PFSK-1 (cell line): Measurements from ENCODE around the gene FUT1.
A peak's percentile ranks its signal among the peaks of the same experiment; 100 is the strongest.

Experiments used
- FOXP2 ChIP-seq: optimal IDR thresholded peaks from 2 replicates; pipeline ENCODE3; 2011; ENCODE audit warnings: borderline replicate concordance, control low read depth, inconsistent platforms; ENCODE audit not compliant: insufficient read depth; ENCODE audit errors: extremely low read length, extremely low read depth
- POLR2AphosphoS5 ChIP-seq: IDR thresholded peaks from 2 replicates; pipeline ENCODE4 v1.6.1; 2012; ENCODE audit warnings: low read depth, mild to moderate bottlenecking, control low read depth, low read length, moderate library complexity
- REST ChIP-seq, 2 experiments: IDR thresholded peaks; 2 replicates each; pipeline versions ENCODE4 v1.6.1 to v1.8.0; 2011 to 2012; ENCODE audit warnings: low read depth in 2 of 2, low read length in 2 of 2, control low read depth in 1 of 2, inconsistent platforms in 1 of 2, mild to moderate bottlenecking in 1 of 2, moderate library complexity in 1 of 2; ENCODE audit not compliant: insufficient read depth in 1 of 2
- SIN3A ChIP-seq: IDR thresholded peaks from 2 replicates; pipeline ENCODE4 v1.6.1; 2012; ENCODE audit warnings: mild to moderate bottlenecking, low read length, moderate library complexity, borderline replicate concordance; ENCODE audit not compliant: insufficient read depth
- TAF1 ChIP-seq: IDR thresholded peaks from 2 replicates; pipeline ENCODE4 v1.6.1; 2012; ENCODE audit warnings: low read length, control low read depth, borderline replicate concordance; ENCODE audit not compliant: insufficient read depth

Gene FUT1

DNA sequence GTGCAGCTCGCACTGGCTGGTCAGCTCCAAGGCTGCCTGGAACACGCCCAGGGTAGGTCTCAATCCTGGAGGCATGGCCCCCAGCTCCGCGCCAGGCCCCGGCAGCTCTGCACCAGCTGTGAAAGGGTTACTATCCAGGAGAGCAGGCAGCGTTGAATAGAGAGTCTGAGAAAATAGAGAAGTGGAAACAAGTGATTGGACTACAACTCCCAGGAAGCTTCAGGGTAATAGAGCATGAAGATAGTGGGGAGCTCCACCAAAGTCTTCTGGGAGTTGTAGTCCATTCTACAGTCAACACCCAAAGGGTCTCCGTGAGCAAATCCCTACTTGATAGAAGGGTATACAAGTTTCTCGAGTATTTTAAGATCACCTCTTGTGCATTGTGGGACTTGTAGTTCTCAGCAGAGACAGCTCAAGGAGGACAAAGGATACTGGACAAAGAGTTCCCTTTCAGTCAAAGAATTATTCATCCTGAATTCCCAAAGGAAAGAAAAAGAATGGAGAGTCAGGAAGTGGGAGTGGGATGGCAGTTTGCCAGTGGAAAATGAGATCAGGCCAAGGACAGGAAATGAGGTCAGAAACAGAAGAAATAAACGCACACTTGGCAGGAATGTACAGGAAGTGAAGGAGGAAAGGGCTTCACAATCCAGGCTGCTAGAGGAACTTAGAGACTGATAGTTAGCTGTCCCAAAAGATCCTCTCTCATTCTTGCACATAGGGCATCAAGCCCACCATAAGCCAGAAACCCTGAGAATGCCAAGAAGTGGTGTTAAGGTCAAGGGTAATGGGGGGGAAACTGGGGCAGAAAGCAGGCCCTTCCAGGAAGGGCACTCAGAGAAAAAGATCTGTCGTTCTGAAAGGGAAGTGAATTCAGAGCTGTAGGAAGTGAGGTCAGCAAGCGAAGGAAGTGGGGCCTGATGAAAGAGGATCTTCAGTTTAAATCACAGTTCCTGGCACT lies 27.4 kb downstream of the FUT1 start:
- 0 out of 2 replicates have a peak, but pooled peaks have one; percentile 60 for TF ChIP-seq POLR2AphosphoS5
- 0 out of 4 replicates have a peak, but pooled peaks of 1 of the 2 experiments have one; percentile 42 for TF ChIP-seq REST (IDR thresholded peaks at IDR 0.05; ENCODE audit: insufficient read depth in 1 of 2, low read depth in 2 of 2, low read length in 2 of 2)
- no peak; the same call in 1 of the 2 replicates for TF ChIP-seq TAF1

DNA sequence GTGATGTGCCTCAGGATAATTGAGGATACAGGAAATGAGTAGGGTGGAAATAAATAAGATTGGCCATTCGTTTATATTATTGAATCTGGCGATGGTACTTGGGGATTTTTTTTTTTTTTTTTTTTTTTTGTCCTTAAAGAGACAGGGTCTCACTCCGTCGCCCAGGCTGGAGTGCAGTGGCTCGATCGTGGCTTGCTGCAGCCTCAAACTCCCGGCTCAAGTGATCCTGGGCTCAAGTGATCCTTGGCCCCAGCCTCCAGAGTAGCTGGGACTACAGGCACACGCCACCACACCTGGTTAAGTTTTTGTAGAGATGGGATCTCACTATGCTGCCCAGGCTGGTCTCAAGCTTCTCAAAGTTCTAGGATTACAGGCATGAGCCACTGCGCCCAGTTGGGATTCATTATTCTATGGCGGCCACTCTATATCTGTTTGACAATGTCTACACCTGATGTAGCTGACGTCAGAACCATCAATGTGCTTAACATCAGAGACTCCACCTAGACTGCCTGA lies 30.2 kb downstream of the FUT1 start:
- TF ChIP-seq FOXP2 (no peak), POLR2AphosphoS5 (no peak), TAF1 (no peak), REST (IDR thresholded peaks at IDR 0.05; ENCODE audit: insufficient read depth in 1 of 2, low read depth in 2 of 2, low read length in 2 of 2) (no peak), SIN3A (no peak)

DNA sequence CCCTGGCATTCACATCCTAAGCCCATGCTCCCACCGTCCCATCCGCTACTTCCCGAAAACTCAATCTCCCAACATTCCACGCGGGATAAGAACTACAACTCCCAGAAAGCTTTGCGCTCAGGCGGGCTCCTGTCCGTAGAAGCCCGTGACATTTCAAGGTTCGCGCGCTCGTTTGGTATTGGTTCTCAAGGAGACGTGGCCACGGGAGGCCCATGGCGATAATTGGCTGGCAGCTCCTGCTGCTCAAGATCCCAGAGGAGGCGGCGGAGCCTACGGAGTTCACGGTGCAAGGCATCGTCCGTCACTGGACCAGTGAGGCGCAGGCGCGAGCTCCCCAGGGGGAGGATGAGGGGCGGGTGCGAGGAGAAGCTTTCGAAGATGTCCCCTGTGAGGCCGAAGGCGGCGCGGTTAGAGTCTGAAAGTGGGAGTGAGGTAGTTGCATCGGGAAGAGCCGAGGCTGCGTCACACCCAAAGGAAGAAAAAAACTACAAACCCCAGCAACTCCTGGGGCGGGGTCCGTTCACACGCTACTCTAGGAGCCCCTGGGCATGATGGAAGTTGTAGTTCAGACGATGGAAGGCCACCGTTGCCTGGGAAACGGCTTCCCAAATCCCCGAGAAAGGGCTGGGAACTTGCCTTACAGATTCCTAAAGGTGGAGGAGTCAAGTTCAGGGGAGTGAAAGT lies 31.7 kb downstream of the FUT1 start:
- TF ChIP-seq POLR2AphosphoS5: peak; percentile 50; the same call in 1 of the 2 replicates
- TF ChIP-seq TAF1: peak; percentile 28; the same call in 1 of the 2 replicates
- 0 out of 2 replicates have a peak, but pooled peaks have one; percentile 50 for TF ChIP-seq SIN3A
- peak; percentile 21 for TF ChIP-seq FOXP2
- peak in 1 of 2 experiments; percentile 36; a peak in 1 of 4 replicates for TF ChIP-seq REST (IDR thresholded peaks at IDR 0.05; ENCODE audit: insufficient read depth in 1 of 2, low read depth in 2 of 2, low read length in 2 of 2)

DNA sequence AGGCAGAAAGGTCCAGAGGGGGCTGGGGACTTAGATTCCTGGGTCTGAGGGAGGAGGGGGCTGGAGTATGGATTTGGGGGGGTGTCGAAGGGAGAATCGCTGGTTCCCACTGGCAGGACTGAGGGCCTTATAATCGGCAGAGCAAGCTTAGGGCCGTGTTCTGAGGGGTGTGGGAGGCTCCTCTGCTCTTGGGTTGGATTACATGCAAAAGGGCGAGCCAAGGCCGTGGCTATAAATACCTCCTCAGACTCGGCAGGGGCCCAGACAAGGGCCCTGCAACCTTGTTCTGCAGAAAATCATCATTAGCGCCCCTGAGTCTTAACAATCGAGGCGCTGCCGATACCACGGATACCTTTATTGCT lies 32.2 kb downstream of the FUT1 start:
- TF ChIP-seq SIN3A (no peak), TAF1 (no peak), FOXP2 (no peak), REST (IDR thresholded peaks at IDR 0.05; ENCODE audit: insufficient read depth in 1 of 2, low read depth in 2 of 2, low read length in 2 of 2) (no peak), POLR2AphosphoS5 (no peak)
